Neural cell (in vitro differentiated cells): ENCODE results near the gene MAPK4. TPM values are rescaled to one million over a fixed set of nuclear protein-coding genes. Genes with fewer than 3 reads are reported as not detected.

ENCODE experiments used
- H2AFZ ChIP-seq: fragments of 200-600, 300-800 bp; sonication (generic), shearing (Covaris generic); 2 replicates; pipeline ENCODE4 v1.6.0; 2014; ENCODE audit warnings: low read depth, mild to moderate bottlenecking, antibody characterized with exemption, low read length, moderate library complexity
- H3F3A ChIP-seq: fragments of 200-600 bp; shearing (Covaris generic); 2 replicates; pipeline ENCODE4 v1.6.1; 2016; ENCODE audit warnings: mild to moderate bottlenecking, moderate library complexity, mixed read lengths, antibody characterized with exemption, low read length; ENCODE audit not compliant: insufficient read depth, poor library complexity, severe bottlenecking
- H3K27ac ChIP-seq: fragments of 200-600, 300-800 bp; sonication (generic), shearing (Covaris generic); 2 replicates; pipeline ENCODE4 v1.5.1; 2014; ENCODE audit warnings: mild to moderate bottlenecking, low read length, moderate library complexity
- H3K27me3 ChIP-seq: fragments of 300-800, 200-600 bp; sonication (generic), shearing (Covaris generic); 2 replicates; pipeline ENCODE4 v1.6.0; 2014; ENCODE audit warnings: mild to moderate bottlenecking, low read depth, low read length, moderate library complexity; ENCODE audit not compliant: insufficient read depth
- H3K36me3 ChIP-seq: fragments of 300-800, 200-600 bp; sonication (generic), shearing (Covaris generic); 2 replicates; pipeline ENCODE4 v1.5.1; 2014; ENCODE audit warnings: mild to moderate bottlenecking, antibody characterized with exemption, low read length, moderate library complexity; ENCODE audit not compliant: insufficient read depth
- H3K4me2 ChIP-seq: fragments of 300-800, 200-600 bp; sonication (generic), shearing (Covaris generic); 2 replicates; pipeline ENCODE4 v1.6.0; 2014; ENCODE audit warnings: mild to moderate bottlenecking, low read length
- H3K4me3 ChIP-seq: fragments of 300-800, 200-600 bp; sonication (generic), shearing (Covaris generic); 2 replicates; pipeline ENCODE4 v1.5.1; 2014; ENCODE audit warnings: mild to moderate bottlenecking, low read length, moderate library complexity
- H3K79me2 ChIP-seq: fragments of 200-600 bp; shearing (Covaris generic); replicated peaks from 2 replicates; pipeline ENCODE4 v1.6.0; 2014; ENCODE audit warnings: mild to moderate bottlenecking, low read length, moderate library complexity; ENCODE audit not compliant: insufficient read depth
- H3K9ac ChIP-seq: fragments of 300-800, 200-600 bp; sonication (generic), shearing (Covaris generic); 2 replicates; pipeline ENCODE4 v1.6.1; 2016; ENCODE audit warnings: mild to moderate bottlenecking, low read length, mixed read lengths
- H3K9me2 ChIP-seq: fragments of 200-600 bp; shearing (Covaris generic); 2 replicates; pipeline ENCODE4 v1.6.1; 2016; ENCODE audit warnings: mild to moderate bottlenecking, low read length, mixed read lengths; ENCODE audit not compliant: insufficient read depth
- H3K9me3 ChIP-seq: fragments of 200-600, 300-800 bp; sonication (generic), shearing (Covaris generic); 2 replicates; pipeline ENCODE4 v1.6.1; 2016; ENCODE audit warnings: mild to moderate bottlenecking, mixed run types, low read length, moderate library complexity, mixed read lengths
- H4K20me1 ChIP-seq: fragments of 200-600 bp; shearing (Covaris generic); 2 replicates; pipeline ENCODE4 v1.6.1; 2016; ENCODE audit warnings: mild to moderate bottlenecking, mixed run types; ENCODE audit not compliant: insufficient read depth
- EP300 ChIP-seq: fragments of 450-650 bp; conservative IDR thresholded peaks from 2 replicates; pipeline ENCODE4 v1.6.1; 2014; ENCODE audit warnings: antibody characterized with exemption, mild to moderate bottlenecking, moderate library complexity; ENCODE audit not compliant: poor library complexity, severe bottlenecking
- EZH2 ChIP-seq: fragments of 200-600, 300-800 bp; shearing (Covaris generic), sonication (generic); IDR thresholded peaks from 2 replicates; pipeline ENCODE4 v1.6.1; 2014; ENCODE audit warnings: antibody characterized with exemption, low read length, borderline replicate concordance, mild to moderate bottlenecking; ENCODE audit not compliant: insufficient read depth, poor library complexity, severe bottlenecking
- MXI1 ChIP-seq: fragments of 450-650 bp; conservative IDR thresholded peaks from 2 replicates; pipeline ENCODE4 v1.6.1; 2014; ENCODE audit warnings: antibody characterized with exemption, mild to moderate bottlenecking; ENCODE audit not compliant: poor library complexity, severe bottlenecking
- POLR2AphosphoS5 ChIP-seq: IDR thresholded peaks from 2 replicates; pipeline ENCODE4 v1.6.1; 2012
- RAD21 ChIP-seq: fragments of 450-650 bp; conservative IDR thresholded peaks from 2 replicates; pipeline ENCODE4 v1.6.1; 2014; ENCODE audit warnings: antibody characterized with exemption, mild to moderate bottlenecking, moderate library complexity
- REST ChIP-seq: IDR thresholded peaks from 2 replicates; pipeline ENCODE4 v1.6.1; 2012; ENCODE audit warnings: borderline replicate concordance
- SMC3 ChIP-seq: fragments of 450-650 bp; conservative IDR thresholded peaks from 2 replicates; pipeline ENCODE4 v1.6.1; 2014; ENCODE audit warnings: antibody characterized with exemption, mild to moderate bottlenecking, moderate library complexity; ENCODE audit not compliant: poor library complexity
- TAF1 ChIP-seq: IDR thresholded peaks from 2 replicates; pipeline ENCODE4 v1.6.1; 2012; ENCODE audit warnings: low read depth
- polyA plus RNA-seq: library from polyadenylated mRNA; depleted of rRNA; stranded (reverse); fragments of >200 nt; gene quantifications from 2 replicates; pipeline ENCODE4 v1.2.3, GENCODE V29; 2014
- TF ChIP-seq, protein P1 (sequence below): fragments of 450-650 bp; IDR thresholded peaks from 2 replicates; pipeline ENCODE4 v1.5.1; 2014; ENCODE audit warnings: antibody characterized with exemption, mild to moderate bottlenecking, moderate library complexity; ENCODE audit not compliant: poor library complexity, severe bottlenecking

Gene MAPK4
- polyA plus RNA-seq, 1 donor from 2014 or later, result 12.7 TPM

DNA sequence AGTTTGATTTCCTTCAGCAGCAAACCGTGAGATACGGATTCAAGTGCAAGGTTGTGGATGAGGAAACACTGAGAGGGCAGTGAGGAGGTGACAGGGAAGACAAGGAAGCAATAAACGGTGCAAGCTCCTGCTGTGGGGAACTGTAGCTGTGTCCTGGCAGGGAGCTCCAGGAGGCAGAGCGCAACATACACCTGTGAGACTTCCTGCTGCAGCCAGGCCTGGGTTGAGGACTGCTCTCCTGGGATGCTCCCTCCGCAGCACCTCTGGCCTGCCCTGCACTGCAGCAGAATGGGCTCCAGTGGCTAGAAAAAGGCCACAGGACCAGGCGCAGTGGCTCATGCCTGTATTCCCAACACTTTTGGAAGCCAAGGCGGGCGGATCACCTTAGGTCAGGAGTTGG, 174.5 kb downstream of the MAPK4 start:
- Histone ChIP-seq H3K4me2 (no peak overlapping the region), H4K20me1 (no peaks in the 10 kb centered on the region), H3K27me3 (no peaks in the 10 kb centered on the region), H3K9me2 (no peaks in the 10 kb centered on the region), H3K27ac (peak overlapping the region; percentile 27), H3K4me3 (no peak overlapping the region), H3K36me3 (no peaks in the 10 kb centered on the region), H3K9me3 (no peaks in the 10 kb centered on the region), H3F3A (no peaks in the 10 kb centered on the region), H3K9ac (no peak overlapping the region), H2AFZ (no peak overlapping the region), H3K79me2 (no peaks in the 10 kb centered on the region)
- TF ChIP-seq RAD21 (no peak), EZH2 (no peak), REST (no peak), MXI1 (no peak), POLR2AphosphoS5 (no peak), SMC3 (no peak), TAF1 (no peak), EP300 (no peak)
- TF ChIP-seq, protein P1, sequence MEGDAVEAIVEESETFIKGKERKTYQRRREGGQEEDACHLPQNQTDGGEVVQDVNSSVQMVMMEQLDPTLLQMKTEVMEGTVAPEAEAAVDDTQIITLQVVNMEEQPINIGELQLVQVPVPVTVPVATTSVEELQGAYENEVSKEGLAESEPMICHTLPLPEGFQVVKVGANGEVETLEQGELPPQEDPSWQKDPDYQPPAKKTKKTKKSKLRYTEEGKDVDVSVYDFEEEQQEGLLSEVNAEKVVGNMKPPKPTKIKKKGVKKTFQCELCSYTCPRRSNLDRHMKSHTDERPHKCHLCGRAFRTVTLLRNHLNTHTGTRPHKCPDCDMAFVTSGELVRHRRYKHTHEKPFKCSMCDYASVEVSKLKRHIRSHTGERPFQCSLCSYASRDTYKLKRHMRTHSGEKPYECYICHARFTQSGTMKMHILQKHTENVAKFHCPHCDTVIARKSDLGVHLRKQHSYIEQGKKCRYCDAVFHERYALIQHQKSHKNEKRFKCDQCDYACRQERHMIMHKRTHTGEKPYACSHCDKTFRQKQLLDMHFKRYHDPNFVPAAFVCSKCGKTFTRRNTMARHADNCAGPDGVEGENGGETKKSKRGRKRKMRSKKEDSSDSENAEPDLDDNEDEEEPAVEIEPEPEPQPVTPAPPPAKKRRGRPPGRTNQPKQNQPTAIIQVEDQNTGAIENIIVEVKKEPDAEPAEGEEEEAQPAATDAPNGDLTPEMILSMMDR, result no peak

GRCh38 chr18:50734886-50735285, 175.0 kb downstream of the MAPK4 start:
- no peaks in the 10 kb centered on the region for H4K20me1 ChIP-seq
- H3K27ac ChIP-seq, result no peak overlapping the region
- H3K36me3 ChIP-seq, result no peaks in the 10 kb centered on the region
- no peak overlapping the region for H3K4me3 ChIP-seq
- no peak overlapping the region for H3K4me2 ChIP-seq
- no peak overlapping the region for H3K9ac ChIP-seq
- no peaks in the 10 kb centered on the region for H3K9me2 ChIP-seq
- no peaks in the 10 kb centered on the region for H3K27me3 ChIP-seq
- no peaks in the 10 kb centered on the region for H3K9me3 ChIP-seq
- H3F3A ChIP-seq, result no peaks in the 10 kb centered on the region
- H3K79me2 ChIP-seq, result no peaks in the 10 kb centered on the region
- H2AFZ ChIP-seq, result no peak overlapping the region
- TF ChIP-seq SMC3 (no peak), MXI1 (no peak), POLR2AphosphoS5 (no peak), TAF1 (no peak), RAD21 (no peak), REST (no peak), EZH2 (no peak), EP300 (no peak)
- TF ChIP-seq, protein P1, result no peak
